Astrocyte of the cerebellum (primary cell): Measurements from ENCODE around the gene GAS1.

Experiments
- DNase-seq: peaks from one replicate; pipeline ENCODE4 v3.0.0-alpha.2; 2011; ENCODE audit warnings: low read depth
- H3K4me3 ChIP-seq: 2 replicates; pipeline ENCODE4 v1.5.1; 2011; ENCODE audit warnings: mild to moderate bottlenecking, low read depth, low read length, moderate library complexity
- in situ Hi-C: cut with HindIII; loops from 2 replicates; pipeline ENCODE4 v1.10.0; 2017; ENCODE audit warnings: low sequenced_read_pairs
- TF ChIP-seq, protein P1 (sequence below): IDR thresholded peaks from 2 replicates; pipeline ENCODE4 v1.5.1; 2012; ENCODE audit warnings: low read length, low read depth, moderate library complexity, mild to moderate bottlenecking; ENCODE audit errors: missing control alignments

The GAS1 gene

DNA sequence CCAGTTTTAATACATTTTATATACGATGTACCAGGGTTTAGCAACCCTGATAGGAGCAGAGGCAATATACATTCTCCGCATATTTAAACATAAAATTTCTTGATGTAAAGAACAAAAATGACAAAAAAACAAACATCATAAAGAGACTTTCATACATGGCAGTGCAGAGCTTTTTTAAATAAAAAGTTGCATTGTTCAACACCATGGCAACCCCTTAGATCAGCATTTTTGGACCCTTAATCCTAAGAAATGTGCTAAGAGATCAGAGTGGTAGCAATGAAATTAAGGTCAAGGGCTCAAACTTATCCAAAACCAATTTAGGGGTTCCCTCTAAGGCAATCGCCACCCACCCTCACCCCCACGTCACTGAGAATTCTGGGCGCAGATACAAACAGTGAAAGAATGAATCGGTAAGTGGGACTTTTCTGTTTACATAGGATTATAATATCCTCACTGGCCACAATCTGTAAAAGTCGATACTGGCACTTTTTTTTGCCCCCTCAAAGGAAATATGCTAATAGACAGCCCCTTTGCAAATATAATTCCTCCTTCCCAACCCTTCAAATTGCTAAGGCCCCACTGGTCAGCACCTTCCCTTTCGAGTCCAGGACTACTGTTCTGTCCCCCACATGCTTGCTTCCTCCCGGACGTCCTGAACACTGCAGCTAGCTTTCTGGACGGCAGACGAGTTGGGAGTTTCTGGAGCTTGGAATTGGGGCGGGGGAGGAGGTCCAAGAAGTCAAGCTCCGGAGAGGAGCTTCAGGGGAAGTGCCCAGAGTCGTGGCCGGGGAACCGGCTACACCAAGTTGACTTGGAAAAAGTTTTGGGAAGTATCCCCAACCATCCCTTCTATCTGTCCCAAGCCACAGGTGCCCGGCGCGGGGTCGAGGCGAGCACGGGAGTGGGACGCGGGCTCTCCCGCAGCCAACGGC is 2.2 kb downstream of the GAS1 start:
- peak overlapping the region; percentile 63 for H3K4me3 ChIP-seq
- TF ChIP-seq, protein P1, sequence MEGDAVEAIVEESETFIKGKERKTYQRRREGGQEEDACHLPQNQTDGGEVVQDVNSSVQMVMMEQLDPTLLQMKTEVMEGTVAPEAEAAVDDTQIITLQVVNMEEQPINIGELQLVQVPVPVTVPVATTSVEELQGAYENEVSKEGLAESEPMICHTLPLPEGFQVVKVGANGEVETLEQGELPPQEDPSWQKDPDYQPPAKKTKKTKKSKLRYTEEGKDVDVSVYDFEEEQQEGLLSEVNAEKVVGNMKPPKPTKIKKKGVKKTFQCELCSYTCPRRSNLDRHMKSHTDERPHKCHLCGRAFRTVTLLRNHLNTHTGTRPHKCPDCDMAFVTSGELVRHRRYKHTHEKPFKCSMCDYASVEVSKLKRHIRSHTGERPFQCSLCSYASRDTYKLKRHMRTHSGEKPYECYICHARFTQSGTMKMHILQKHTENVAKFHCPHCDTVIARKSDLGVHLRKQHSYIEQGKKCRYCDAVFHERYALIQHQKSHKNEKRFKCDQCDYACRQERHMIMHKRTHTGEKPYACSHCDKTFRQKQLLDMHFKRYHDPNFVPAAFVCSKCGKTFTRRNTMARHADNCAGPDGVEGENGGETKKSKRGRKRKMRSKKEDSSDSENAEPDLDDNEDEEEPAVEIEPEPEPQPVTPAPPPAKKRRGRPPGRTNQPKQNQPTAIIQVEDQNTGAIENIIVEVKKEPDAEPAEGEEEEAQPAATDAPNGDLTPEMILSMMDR: no peak
- in situ Hi-C loops: loop anchor here (25.0 kb wide), 1 partner anchor 308 kb away; no protein-coding TSS in a partner anchor
- no peak for DNase-seq

DNA sequence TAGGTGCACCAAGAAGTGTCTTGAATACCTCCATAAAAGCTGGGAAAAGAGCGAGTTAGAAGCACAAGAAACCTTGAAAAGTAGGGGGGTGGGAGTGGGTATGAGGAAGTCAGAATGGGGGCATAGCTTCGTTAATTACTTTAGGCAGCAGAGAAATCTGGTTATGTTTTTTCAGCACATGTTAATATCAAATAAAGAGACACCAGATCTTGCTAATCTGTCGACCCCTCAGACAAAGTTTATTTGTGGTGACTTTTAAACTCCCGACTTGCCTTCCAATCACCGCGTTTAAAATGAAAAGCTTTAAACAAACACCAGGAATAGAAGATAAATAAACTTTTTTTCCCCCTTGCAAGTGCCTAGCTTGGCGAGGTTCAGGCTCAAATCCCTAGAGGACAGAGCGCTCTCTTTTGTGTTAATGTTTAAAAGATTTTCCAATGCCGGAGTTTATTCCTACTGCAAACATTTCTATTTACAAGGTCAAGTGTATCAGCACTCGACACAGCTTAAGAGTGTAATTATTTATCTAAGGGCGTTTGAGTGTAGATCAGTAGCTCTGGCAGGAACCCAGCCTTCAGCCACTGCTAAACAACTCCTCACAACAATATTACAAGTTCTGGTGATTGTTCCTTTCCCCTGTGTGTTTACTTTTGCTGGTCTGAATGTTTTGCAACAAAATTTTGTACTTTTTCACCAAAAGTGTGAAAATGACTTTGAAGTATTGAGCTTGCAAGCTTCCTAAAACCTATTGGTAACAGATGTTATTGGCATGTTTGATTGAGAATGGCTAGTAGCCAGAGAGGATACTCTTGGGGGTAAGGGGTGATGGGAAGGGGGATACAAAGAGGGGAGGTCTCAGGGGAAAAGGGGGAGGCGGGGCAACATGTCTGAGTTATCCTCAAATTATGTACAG is 3.8 kb downstream of the GAS1 start:
- in situ Hi-C loops: loop anchor here (25.0 kb wide), 1 partner anchor 306 kb away; no protein-coding TSS in a partner anchor
- peak overlapping the region; percentile 22 for H3K4me3 ChIP-seq
- TF ChIP-seq, protein P1: no peak
- no peak for DNase-seq

DNA sequence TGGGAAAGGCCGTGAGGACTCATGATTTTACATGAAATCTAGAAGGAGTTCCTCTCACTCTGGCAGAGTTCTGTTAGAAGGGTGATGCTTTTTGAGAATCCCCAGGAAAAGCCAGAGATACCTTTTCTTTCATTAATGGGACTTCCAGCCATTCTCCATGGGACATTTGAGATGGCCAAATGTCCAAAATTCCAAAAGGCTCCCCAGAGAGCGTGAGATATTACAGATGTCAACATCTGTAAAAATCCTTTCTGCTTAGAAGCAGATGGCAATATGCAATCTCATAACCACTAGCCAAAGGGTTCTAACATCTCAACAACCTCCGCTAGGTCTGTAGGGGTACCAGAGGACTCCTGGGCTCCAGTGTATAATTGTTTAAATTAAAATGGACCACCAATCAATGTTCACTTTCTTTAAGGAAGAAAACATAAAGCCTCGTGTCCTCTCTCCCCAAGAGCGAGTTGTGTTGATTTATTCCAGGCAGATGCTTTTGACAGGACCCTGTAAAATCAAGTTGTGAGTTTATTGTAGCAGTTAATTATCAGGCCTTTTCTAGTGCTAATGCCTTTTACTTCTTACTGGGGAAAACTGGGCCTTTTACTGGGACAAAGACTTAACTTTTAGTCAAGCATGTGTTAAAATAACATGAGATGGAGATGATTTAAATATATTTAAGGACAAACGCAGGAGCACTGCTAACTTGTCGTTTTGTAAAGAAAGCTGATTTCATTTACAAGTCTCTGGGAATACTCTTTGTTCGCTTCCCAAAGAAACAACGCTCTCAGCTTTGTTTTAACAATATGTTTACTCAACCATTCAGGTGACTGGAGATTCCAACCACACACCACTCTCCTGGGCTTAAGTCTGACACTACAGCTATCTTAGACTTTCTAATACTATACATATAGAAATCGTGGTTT is 4.8 kb downstream of the GAS1 start:
- no peak overlapping the region for H3K4me3 ChIP-seq
- no peak for DNase-seq
- in situ Hi-C loops: loop anchor here (25.0 kb wide), 1 partner anchor 305 kb away; no protein-coding TSS in a partner anchor
- TF ChIP-seq, protein P1: no peak

GRCh38 chr9:86941197-86941596 is 6.1 kb downstream of the GAS1 start:
- no peak for DNase-seq
- TF ChIP-seq, protein P1: no peak
- H3K4me3 ChIP-seq: no peak overlapping the region
- in situ Hi-C loops: loop anchor here (25.0 kb wide), 1 partner anchor 304 kb away; no protein-coding TSS in a partner anchor

DNA sequence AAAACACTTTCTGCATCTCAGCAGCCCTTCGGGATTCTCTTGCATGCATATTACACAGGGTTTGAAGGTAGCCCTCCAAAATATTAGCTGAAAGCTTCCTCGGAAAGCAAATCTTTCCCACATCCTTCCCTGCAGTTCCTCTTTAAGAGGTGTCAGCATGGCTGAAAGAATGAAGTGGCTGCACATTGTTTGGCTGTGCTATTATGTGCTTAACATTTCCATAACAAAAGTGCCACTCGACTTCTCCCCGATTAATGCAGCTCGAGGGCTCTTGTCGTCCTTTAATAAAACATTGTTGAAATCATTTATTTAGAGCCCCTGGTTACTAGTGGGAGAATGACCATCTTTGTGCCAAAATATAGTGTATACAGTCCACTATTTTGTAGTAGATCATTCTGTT is 6.5 kb downstream of the GAS1 start:
- no peak overlapping the region for H3K4me3 ChIP-seq
- in situ Hi-C loops: loop anchor here (25.0 kb wide), 1 partner anchor 303 kb away; no protein-coding TSS in a partner anchor
- TF ChIP-seq, protein P1: no peak
- no peak for DNase-seq
